Neuronal stem cell (in vitro differentiated cells): ENCODE measurements around the gene FOXN3.

ENCODE experiments used
- DNase-seq: peaks from one replicate; pipeline ENCODE4 v3.0.0-alpha.2; 2013; ENCODE audit warnings: low spot score
- H2AFZ ChIP-seq: one replicate; pipeline ENCODE4 v1.6.1; 2013; ENCODE audit warnings: mild to moderate bottlenecking, low read length, inconsistent platforms
- H2AK5ac ChIP-seq: 2 replicates; pipeline ENCODE4 v1.6.1; 2013; ENCODE audit warnings: low read depth, mild to moderate bottlenecking, inconsistent platforms, low read length, moderate library complexity, mixed read lengths
- H2BK120ac ChIP-seq: 2 replicates; pipeline ENCODE4 v1.6.1; 2013; ENCODE audit warnings: low read depth, mild to moderate bottlenecking, inconsistent platforms, low read length, moderate library complexity, mixed read lengths
- H2BK12ac ChIP-seq: one replicate; pipeline ENCODE4 v1.6.1; 2013; ENCODE audit warnings: low read length, inconsistent platforms
- H2BK15ac ChIP-seq: 2 replicates; pipeline ENCODE4 v1.6.1; 2013; ENCODE audit warnings: mild to moderate bottlenecking, low read length, inconsistent platforms, mixed read lengths
- H2BK5ac ChIP-seq: one replicate; pipeline ENCODE4 v1.6.1; 2013; ENCODE audit warnings: inconsistent platforms, mild to moderate bottlenecking, low read length, moderate library complexity
- H3K14ac ChIP-seq: one replicate; pipeline ENCODE4 v1.6.1; 2013; ENCODE audit warnings: low read length, inconsistent platforms
- H3K18ac ChIP-seq: 2 replicates; pipeline ENCODE4 v1.6.1; 2013; ENCODE audit warnings: low read length, inconsistent platforms
- H3K23ac ChIP-seq: 2 replicates; pipeline ENCODE4 v1.6.1; 2013; ENCODE audit warnings: low read depth, mild to moderate bottlenecking, mixed read lengths, low read length, inconsistent platforms; ENCODE audit not compliant: poor library complexity
- H3K27ac ChIP-seq: replicated peaks from 3 replicates; pipeline ENCODE4 v1.5.1; 2013; ENCODE audit warnings: low read length, inconsistent platforms
- H3K27me3 ChIP-seq, 3 experiments: 2 replicates each; pipeline ENCODE4 v1.6.1; 2013; ENCODE audit warnings: low read length in 3 of 3, mild to moderate bottlenecking in 2 of 3, inconsistent platforms in 1 of 3, low read depth in 1 of 3, mixed read lengths in 1 of 3, moderate library complexity in 1 of 3; ENCODE audit not compliant: control insufficient read depth in 3 of 3, insufficient read depth in 3 of 3
- H3K36me3 ChIP-seq, 2 donors: replicated peaks in 1 of 2; 2 replicates each; pipeline ENCODE4 v1.6.1; 2013; ENCODE audit warnings: low read length in 2 of 2; ENCODE audit not compliant: control insufficient read depth in 2 of 2, insufficient read depth in 2 of 2
- H3K4ac ChIP-seq: 2 replicates; pipeline ENCODE4 v1.6.1; 2013; ENCODE audit warnings: inconsistent platforms, mild to moderate bottlenecking, low read length, moderate library complexity
- H3K4me1 ChIP-seq, 2 donors: 1 replicate in 1 of 2; 2 replicates in 1 of 2; pipeline ENCODE4 v1.6.1; 2013; ENCODE audit warnings: low read length in 2 of 2, low read depth in 1 of 2; ENCODE audit not compliant: control insufficient read depth in 2 of 2, insufficient read depth in 1 of 2
- H3K4me2 ChIP-seq: one replicate; pipeline ENCODE4 v1.6.1; 2013; ENCODE audit warnings: mild to moderate bottlenecking, low read length, inconsistent platforms; ENCODE audit not compliant: insufficient read depth, poor library complexity, severe bottlenecking
- H3K4me3 ChIP-seq, 2 donors: 2 replicates each; pipeline ENCODE4 v1.5.1; 2013; ENCODE audit warnings: low read length in 2 of 2, mild to moderate bottlenecking in 2 of 2, inconsistent platforms in 1 of 2, moderate library complexity in 1 of 2
- H3K79me1 ChIP-seq: one replicate; pipeline ENCODE4 v1.6.1; 2013; ENCODE audit warnings: low read depth, mild to moderate bottlenecking, inconsistent platforms, low read length, moderate library complexity
- H3K9ac ChIP-seq: one replicate; pipeline ENCODE4 v1.6.1; 2013; ENCODE audit warnings: mild to moderate bottlenecking, low read depth, low read length, inconsistent platforms; ENCODE audit not compliant: poor library complexity
- H3K9me3 ChIP-seq, 2 donors: replicated peaks in 1 of 2; 2 replicates each; pipeline versions ENCODE3 to v1.6.1; 2013; ENCODE audit warnings: low read length in 2 of 2, mild to moderate bottlenecking in 2 of 2, inconsistent platforms in 1 of 2, low read depth in 1 of 2, mixed read lengths in 1 of 2, moderate library complexity in 1 of 2; ENCODE audit not compliant: control insufficient read depth in 2 of 2, insufficient read depth in 1 of 2
- H4K8ac ChIP-seq: one replicate; pipeline ENCODE4 v1.6.1; 2013; ENCODE audit warnings: low read depth, mild to moderate bottlenecking, inconsistent platforms, low read length, moderate library complexity
- H4K91ac ChIP-seq: one replicate; pipeline ENCODE4 v1.6.1; 2013; ENCODE audit warnings: low read length, low read depth, mild to moderate bottlenecking, inconsistent platforms; ENCODE audit not compliant: poor library complexity
- WGBS, 2 donors: extraction: QIAGEN DNeasy Blood & Tissue Kit; methylation state at CpG; one replicate each; pipeline ENCODE4 v1.1.7; 2013; ENCODE audit warnings: missing lambda C conversion rate in 2 of 2, mixed read lengths in 1 of 2; ENCODE audit not compliant: insufficient read length in 2 of 2, insufficient replicate concordance in 1 of 2; ENCODE audit errors: extremely low coverage in 2 of 2; 5-methylcytosine and 5-hydroxymethylcytosine counted together

The FOXN3 gene

GRCh38 chr14:89163031-89163636, 253.9 kb downstream of the FOXN3 start:
- no CpG with 5 or more reads among the region's 17 CpGs for WGBS, 2 donors
- no peak overlapping the region for H3K14ac ChIP-seq
- no peak overlapping the region for H3K4ac ChIP-seq
- no peak overlapping the region for H4K8ac ChIP-seq
- H2BK15ac ChIP-seq, result no peak overlapping the region
- H2BK12ac ChIP-seq, result no peak overlapping the region
- no peaks in the 10 kb centered on the region for H3K9me3 ChIP-seq
- no peak overlapping the region for H3K4me3 ChIP-seq
- no peak overlapping the region for H2BK5ac ChIP-seq
- H3K27me3 ChIP-seq, result no peaks in the 10 kb centered on the region
- H2BK120ac ChIP-seq, result no peak overlapping the region
- no peak overlapping the region for H2AFZ ChIP-seq
- H2AK5ac ChIP-seq, result no peak overlapping the region
- peak overlapping the region; percentile 29 for H3K23ac ChIP-seq
- no peaks in the 10 kb centered on the region for H3K4me1 ChIP-seq
- peak overlapping the region; percentile 36 for H3K18ac ChIP-seq
- no peak overlapping the region for H4K91ac ChIP-seq
- H3K9ac ChIP-seq, result no peak overlapping the region
- no peaks in the 10 kb centered on the region for H3K79me1 ChIP-seq
- peaks cover 6 to 34% of the 10 kb centered on the region in 2 donors for H3K36me3 ChIP-seq
- H3K27ac ChIP-seq, result no peak overlapping the region
- DNase-seq, result no peak
- H3K4me2 ChIP-seq, result no peak overlapping the region

- peaks cover 6 to 34% of the 10 kb centered on the region in 2 donors for H3K36me3 ChIP-seq
- no peak overlapping the region for H3K27ac ChIP-seq
- no peaks in the 10 kb centered on the region for H3K9me3 ChIP-seq
- H2BK15ac ChIP-seq, result no peak overlapping the region
- no peaks in the 10 kb centered on the region for H3K4me1 ChIP-seq
- no peaks in the 10 kb centered on the region for H3K27me3 ChIP-seq
- no peak overlapping the region for H2BK120ac ChIP-seq
- H3K9ac ChIP-seq, result no peak overlapping the region
- no peak overlapping the region for H3K14ac ChIP-seq
- DNase-seq, result no peak
- H3K4me2 ChIP-seq, result no peak overlapping the region
- H3K4me3 ChIP-seq, result peak overlapping the region in 1 of 2 donors; percentile 34
- no peak overlapping the region for H3K18ac ChIP-seq
- no peak overlapping the region for H4K8ac ChIP-seq
- no peak overlapping the region for H2BK12ac ChIP-seq
- H2BK5ac ChIP-seq, result no peak overlapping the region
- peak overlapping the region; percentile 29 for H3K23ac ChIP-seq
- no peaks in the 10 kb centered on the region for H3K79me1 ChIP-seq
- H2AK5ac ChIP-seq, result no peak overlapping the region
- WGBS, 2 donors, result no CpG with 5 or more reads among the region's 22 CpGs
- H4K91ac ChIP-seq, result no peak overlapping the region
- no peak overlapping the region for H3K4ac ChIP-seq
- H2AFZ ChIP-seq, result no peak overlapping the region
These were observed 254.4 kb downstream of the FOXN3 start for GRCh38 chr14:89162586-89162985.

- H3K9me3 ChIP-seq, result no peaks in the 10 kb centered on the region
- WGBS, 2 donors, result no CpG with 5 or more reads among the region's 7 CpGs
- no peak overlapping the region for H3K18ac ChIP-seq
- H2AK5ac ChIP-seq, result no peak overlapping the region
- peaks cover 6 to 34% of the 10 kb centered on the region in 2 donors for H3K36me3 ChIP-seq
- H3K27ac ChIP-seq, result no peak overlapping the region
- no peak overlapping the region for H4K8ac ChIP-seq
- H3K4me1 ChIP-seq, result no peaks in the 10 kb centered on the region
- H2BK15ac ChIP-seq, result no peak overlapping the region
- no peak overlapping the region for H3K23ac ChIP-seq
- no peak overlapping the region for H2BK12ac ChIP-seq
- H3K4ac ChIP-seq, result no peak overlapping the region
- H3K27me3 ChIP-seq, result no peaks in the 10 kb centered on the region
- H3K79me1 ChIP-seq, result no peaks in the 10 kb centered on the region
- no peak overlapping the region for H2AFZ ChIP-seq
- DNase-seq, result no peak
- no peak overlapping the region for H3K9ac ChIP-seq
- no peak overlapping the region for H3K4me3 ChIP-seq
- no peak overlapping the region for H3K4me2 ChIP-seq
- H2BK5ac ChIP-seq, result no peak overlapping the region
- H2BK120ac ChIP-seq, result no peak overlapping the region
- no peak overlapping the region for H4K91ac ChIP-seq
- H3K14ac ChIP-seq, result no peak overlapping the region
These were observed 256.6 kb downstream of the FOXN3 start for GRCh38 chr14:89160437-89160836.

GRCh38 chr14:89158701-89159100, 258.3 kb downstream of the FOXN3 start:
- H2AK5ac ChIP-seq, result no peak overlapping the region
- H2BK15ac ChIP-seq, result no peak overlapping the region
- H2BK12ac ChIP-seq, result no peak overlapping the region
- H3K27me3 ChIP-seq, result no peaks in the 10 kb centered on the region
- no peak for DNase-seq
- H3K27ac ChIP-seq, result no peak overlapping the region
- H2AFZ ChIP-seq, result no peak overlapping the region
- H3K4me2 ChIP-seq, result no peak overlapping the region
- no peak overlapping the region for H3K23ac ChIP-seq
- no peaks in the 10 kb centered on the region for H3K9me3 ChIP-seq
- no peak overlapping the region for H3K4ac ChIP-seq
- H2BK120ac ChIP-seq, result no peak overlapping the region
- no peak overlapping the region for H3K18ac ChIP-seq
- no CpG with 5 or more reads among the region's 11 CpGs for WGBS, 2 donors
- H3K36me3 ChIP-seq, result peaks cover 7 to 34% of the 10 kb centered on the region in 2 donors
- H4K91ac ChIP-seq, result no peak overlapping the region
- no peak overlapping the region for H3K14ac ChIP-seq
- no peak overlapping the region for H2BK5ac ChIP-seq
- no peaks in the 10 kb centered on the region for H3K79me1 ChIP-seq
- H4K8ac ChIP-seq, result no peak overlapping the region
- no peak overlapping the region for H3K9ac ChIP-seq
- no peaks in the 10 kb centered on the region for H3K4me1 ChIP-seq
- H3K4me3 ChIP-seq, result no peak overlapping the region
